DOHH2 (cell line): ENCODE results near the gene RASD2.

Experiments used
- H3F3A ChIP-seq: fragments of 200-600 bp; sonication (generic), shearing (Covaris generic); 2 replicates; pipeline ENCODE4 v1.6.0; 2016; ENCODE audit warnings: antibody characterized with exemption, mild to moderate bottlenecking; ENCODE audit not compliant: control insufficient read depth, insufficient read depth
- H3K27ac ChIP-seq: fragments of 200-600 bp; sonication (generic); 2 replicates; pipeline ENCODE4 v1.5.1; 2014; ENCODE audit warnings: low read depth, mild to moderate bottlenecking, low read length, moderate library complexity
- H3K27me3 ChIP-seq: fragments of 200-600 bp; sonication (generic); 2 replicates; pipeline ENCODE4 v1.6.1; 2014; ENCODE audit warnings: mild to moderate bottlenecking, low read length, mixed read lengths; ENCODE audit not compliant: control insufficient read depth
- H3K36me3 ChIP-seq: fragments of 200-600 bp; sonication (generic); 2 replicates; pipeline ENCODE4 v1.6.1; 2014; ENCODE audit warnings: mild to moderate bottlenecking, low read length, moderate library complexity, mixed read lengths; ENCODE audit not compliant: control insufficient read depth
- H3K4me1 ChIP-seq: fragments of 200-600 bp; sonication (generic); 2 replicates; pipeline ENCODE4 v1.6.1; 2014; ENCODE audit warnings: mild to moderate bottlenecking, low read length, mixed read lengths; ENCODE audit not compliant: control insufficient read depth
- H3K4me2 ChIP-seq: fragments of 200-600 bp; sonication (generic); 2 replicates; pipeline ENCODE4 v1.6.0; 2014; ENCODE audit warnings: mild to moderate bottlenecking, low read length, moderate library complexity
- H3K4me3 ChIP-seq: fragments of 200-600 bp; sonication (generic); 2 replicates; pipeline ENCODE4 v1.5.1; 2014; ENCODE audit warnings: mild to moderate bottlenecking, low read length, mixed read lengths
- H3K79me2 ChIP-seq: fragments of 200-600 bp; sonication (generic); 2 replicates; pipeline ENCODE4 v1.6.1; 2014; ENCODE audit warnings: mild to moderate bottlenecking, low read length, mixed read lengths; ENCODE audit not compliant: control insufficient read depth
- H3K9me2 ChIP-seq: fragments of 200-600 bp; sonication (generic); replicated peaks from 2 replicates; pipeline ENCODE4 v1.6.1; 2014; ENCODE audit warnings: mild to moderate bottlenecking, low read length, mixed read lengths; ENCODE audit not compliant: control insufficient read depth
- H3K9me3 ChIP-seq: fragments of 200-600 bp; sonication (generic); 2 replicates; pipeline ENCODE4 v1.6.1; 2014; ENCODE audit warnings: antibody characterized with exemption, low read length, mixed read lengths; ENCODE audit not compliant: control insufficient read depth, insufficient read depth
- H4K20me1 ChIP-seq: fragments of 200-600 bp; sonication (generic); 2 replicates; pipeline ENCODE4 v1.6.0; 2014; ENCODE audit warnings: low read depth, mild to moderate bottlenecking, antibody characterized with exemption, low read length, moderate library complexity; ENCODE audit not compliant: control insufficient read depth, insufficient read depth
- CTCF ChIP-seq: fragments of 200-600 bp; sonication (generic); IDR thresholded peaks from one replicate; pipeline ENCODE4 v1.5.1; 2014; ENCODE audit warnings: antibody characterized with exemption, mild to moderate bottlenecking, low read depth, low read length; ENCODE audit not compliant: poor library complexity, severe bottlenecking
- EZH2phosphoT487 ChIP-seq: fragments of 200-600 bp; sonication (generic); IDR thresholded peaks from 2 replicates; pipeline ENCODE4 v1.6.1; 2017; ENCODE audit warnings: borderline replicate concordance, mild to moderate bottlenecking, antibody characterized with exemption, low read length, moderate library complexity, mixed read lengths

Gene RASD2

GRCh38 chr22:35542939-35543516, 2.4 kb downstream of the RASD2 start:
- Histone ChIP-seq H3K4me3 (no peak overlapping the region), H3K27ac (no peak overlapping the region), H3K27me3 (peaks cover 28% of the 10 kb centered on the region), H4K20me1 (no peaks in the 10 kb centered on the region), H3K9me3 (no peaks in the 10 kb centered on the region), H3K4me1 (peaks cover 13% of the 10 kb centered on the region), H3K9me2 (no peaks in the 10 kb centered on the region), H3F3A (peaks cover 5% of the 10 kb centered on the region; the same call in 1 of the 2 replicates), H3K36me3 (no peaks in the 10 kb centered on the region), H3K79me2 (no peaks in the 10 kb centered on the region), H3K4me2 (no peak overlapping the region)
- TF ChIP-seq EZH2phosphoT487, result no peak
- TF ChIP-seq CTCF, result no peak

- Histone ChIP-seq H3F3A (peaks cover 5% of the 10 kb centered on the region; the same call in 1 of the 2 replicates), H3K36me3 (no peaks in the 10 kb centered on the region), H3K4me2 (no peak overlapping the region), H3K4me1 (peaks cover 13% of the 10 kb centered on the region), H4K20me1 (no peaks in the 10 kb centered on the region), H3K4me3 (no peak overlapping the region), H3K9me2 (no peaks in the 10 kb centered on the region), H3K27ac (no peak overlapping the region), H3K9me3 (no peaks in the 10 kb centered on the region), H3K79me2 (no peaks in the 10 kb centered on the region), H3K27me3 (peaks cover 28% of the 10 kb centered on the region)
- TF ChIP-seq CTCF, result no peak
- no peak for TF ChIP-seq EZH2phosphoT487
These were observed 3.1 kb downstream of the RASD2 start for GRCh38 chr22:35543702-35544101.

- Histone ChIP-seq H3K27ac (no peak overlapping the region), H3K4me3 (no peak overlapping the region), H3K4me2 (no peak overlapping the region)
These were observed 3.6 kb downstream of the RASD2 start for GRCh38 chr22:35544189-35544588.

More at GRCh38 chr22:35544189-35544588, 3.6 kb downstream of the RASD2 start:
- Histone ChIP-seq H3K79me2 (no peaks in the 10 kb centered on the region), H3K4me1 (peaks cover 13% of the 10 kb centered on the region), H3K27me3 (peaks cover 28% of the 10 kb centered on the region), H3K9me2 (no peaks in the 10 kb centered on the region), H4K20me1 (no peaks in the 10 kb centered on the region), H3K36me3 (no peaks in the 10 kb centered on the region), H3F3A (peaks cover 5% of the 10 kb centered on the region; the same call in 1 of the 2 replicates), H3K9me3 (no peaks in the 10 kb centered on the region)
- TF ChIP-seq EZH2phosphoT487 (no peak), CTCF (no peak)
